Aorta (tissue), 5 donors: Measurements from ENCODE around the gene KIF5A. TPM values are rescaled to one million over a fixed set of nuclear protein-coding genes. Genes with fewer than 3 reads are reported as not detected.

Source experiments
- ATAC-seq: fragments of 200-7000 bp; cut with Tn5 transposase; one replicate; pipeline ENCODE4 v1.9.1; 2022; ENCODE audit warnings: moderate library complexity; ENCODE audit not compliant: low FRiP score
- DNase-seq, 2 donors: peaks; one replicate each; pipeline ENCODE4 v3.0.0-alpha.2; 2020
- H3K27ac ChIP-seq, 2 donors: one replicate each; pipeline ENCODE4 v1.5.1; 2013; ENCODE audit warnings: low read length in 2 of 2, mild to moderate bottlenecking in 2 of 2, moderate library complexity in 2 of 2, control low read depth in 1 of 2, inconsistent platforms in 1 of 2, low read depth in 1 of 2
- H3K27me3 ChIP-seq, 2 donors: one replicate each; pipeline ENCODE4 v1.6.1; 2013; ENCODE audit warnings: control low read depth in 1 of 2, low read length in 1 of 2, mild to moderate bottlenecking in 1 of 2, moderate library complexity in 1 of 2; ENCODE audit not compliant: insufficient read depth in 2 of 2, control insufficient read depth in 1 of 2
- H3K36me3 ChIP-seq, 2 donors: one replicate each; pipeline ENCODE4 v1.6.1; 2013; ENCODE audit warnings: control low read depth in 1 of 2, low read length in 1 of 2, mild to moderate bottlenecking in 1 of 2; ENCODE audit not compliant: insufficient read depth in 2 of 2, control insufficient read depth in 1 of 2
- H3K4me1 ChIP-seq, 2 donors: one replicate each; pipeline ENCODE4 v1.6.1; 2013; ENCODE audit warnings: low read length in 2 of 2, control low read depth in 1 of 2, mild to moderate bottlenecking in 1 of 2, moderate library complexity in 1 of 2; ENCODE audit not compliant: insufficient read depth in 2 of 2, control insufficient read depth in 1 of 2
- H3K4me3 ChIP-seq, 2 donors: one replicate each; pipeline ENCODE4 v1.5.1; 2013; ENCODE audit warnings: low read length in 2 of 2, control low read depth in 1 of 2, mild to moderate bottlenecking in 1 of 2
- H3K9me3 ChIP-seq: one replicate; pipeline ENCODE4 v1.6.1; 2013; ENCODE audit warnings: mild to moderate bottlenecking, low read length; ENCODE audit not compliant: control insufficient read depth
- WGBS, 2 donors: extraction: QIAGEN DNeasy Blood & Tissue Kit; methylation state at CpG; one replicate each; pipeline ENCODE4 v1.1.7; 2013; 5-methylcytosine and 5-hydroxymethylcytosine counted together
- intact Hi-C, 2 donors: fragments of 100-400 bp; cut with DNase I; formaldehyde crosslinking; loops; one replicate each; pipeline versions ENCODE4 v1.14.2 to v1.15.0; 2022
- polyA plus RNA-seq, 2 donors: library from polyadenylated mRNA; stranded (reverse); fragments of 200-250 nt; gene quantifications; one replicate each; pipeline ENCODE4 v1.2.3, GENCODE V29; 2013
- total RNA-seq, 2 donors: library from RNA; stranded (reverse); fragmentation: NEBNext Ultra II Directional; extraction: Animal tissue kit (Norgen Biotek cat#: 25700); gene quantifications; one replicate each; pipeline ENCODE4 v1.2.1, GENCODE V29; 2021
- donor health status: healthy with polysubstance abuse.
- donor health status: Bipolar disorder and iron deficiency.
- donor health status: DM: no; HTN: no; CAD: no.
- donor health status: DM: no; HTN: no; CAD: no.
- donor health status: DM: yes; HTN: yes; CAD: no.

Gene KIF5A
- total and polyA plus RNA-seq, 4 donors = 0.75 to 3.5 (median 1.1) TPM

GRCh38 chr12:57624441-57625220, 74.8 kb downstream of the KIF5A start:
- no peaks in the 10 kb centered on the region for H3K4me1 ChIP-seq
- no peaks in the 10 kb centered on the region for H3K27me3 ChIP-seq
- WGBS, 2 donors = 87 to 90% methylated on average over 8 of the region's 8 CpGs
- H3K9me3 ChIP-seq = no peaks in the 10 kb centered on the region
- ATAC-seq (no peak), DNase-seq (no peak)
- no peak overlapping the region for H3K27ac ChIP-seq
- intact Hi-C loops = no loop called here
- H3K36me3 ChIP-seq = no peaks in the 10 kb centered on the region
- H3K4me3 ChIP-seq = no peak overlapping the region

GRCh38 chr12:57625261-57626032, 75.6 kb downstream of the KIF5A start:
- intact Hi-C loops = no loop called here

DNA sequence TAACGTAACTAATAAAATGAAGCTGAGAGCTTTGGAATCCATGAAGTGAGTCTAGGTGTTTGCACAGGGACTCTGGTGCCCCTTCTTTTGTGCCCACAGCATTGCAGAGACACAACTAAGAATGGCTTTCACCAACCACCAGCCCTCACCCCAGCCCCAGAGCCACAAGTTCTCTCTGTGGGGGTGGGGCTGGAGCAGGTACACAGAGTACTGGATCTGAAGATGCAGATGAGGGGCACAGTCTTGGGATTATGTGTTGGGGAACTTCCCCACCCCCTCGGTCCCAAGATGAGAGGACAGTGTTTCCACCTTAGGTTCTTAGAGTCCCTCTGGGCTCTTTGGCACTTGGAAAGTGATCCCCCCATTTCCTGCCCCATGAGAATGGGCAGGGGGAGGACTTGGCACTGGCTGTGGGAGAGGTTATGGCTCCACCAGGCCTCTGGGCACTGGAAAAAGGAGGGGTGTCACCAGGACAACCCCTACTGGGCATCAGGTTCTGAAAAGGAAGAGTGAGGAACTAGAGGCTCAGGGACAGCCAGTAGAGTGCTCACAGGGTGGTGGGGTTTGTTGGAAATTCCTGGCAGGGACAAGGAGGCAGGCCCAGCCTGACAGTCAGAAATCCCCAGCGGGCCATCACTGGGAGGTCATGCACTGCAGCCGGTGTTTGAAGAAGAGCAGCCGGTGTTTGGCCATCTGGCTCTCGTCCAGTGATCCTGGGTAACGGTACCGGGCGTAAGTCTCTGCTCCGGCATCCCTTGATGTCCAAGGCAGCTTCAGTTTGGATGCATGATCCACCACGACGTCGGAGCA, 76.5 kb downstream of the KIF5A start:
- Histone ChIP-seq H3K4me1 (no peaks in the 10 kb centered on the region), H3K4me3 (no peak overlapping the region), H3K36me3 (no peaks in the 10 kb centered on the region), H3K27ac (no peak overlapping the region), H3K27me3 (no peaks in the 10 kb centered on the region), H3K9me3 (no peaks in the 10 kb centered on the region)
- intact Hi-C loops = no loop called here
- ATAC-seq = no peak
- no peak for DNase-seq
- 80 to 82% methylated on average over 13 of the region's 13 CpGs for WGBS, 2 donors

More at GRCh38 chr12:57625261-57626032, 75.6 kb downstream of the KIF5A start:
- 89 to 91% methylated on average over 12 of the region's 12 CpGs for WGBS, 2 donors
- no peak overlapping the region for H3K4me3 ChIP-seq
- H3K36me3 ChIP-seq = no peaks in the 10 kb centered on the region
- ATAC-seq (no peak), DNase-seq (no peak)
- no peaks in the 10 kb centered on the region for H3K9me3 ChIP-seq
- no peaks in the 10 kb centered on the region for H3K27me3 ChIP-seq
- no peak overlapping the region for H3K27ac ChIP-seq
- H3K4me1 ChIP-seq = no peaks in the 10 kb centered on the region

DNA sequence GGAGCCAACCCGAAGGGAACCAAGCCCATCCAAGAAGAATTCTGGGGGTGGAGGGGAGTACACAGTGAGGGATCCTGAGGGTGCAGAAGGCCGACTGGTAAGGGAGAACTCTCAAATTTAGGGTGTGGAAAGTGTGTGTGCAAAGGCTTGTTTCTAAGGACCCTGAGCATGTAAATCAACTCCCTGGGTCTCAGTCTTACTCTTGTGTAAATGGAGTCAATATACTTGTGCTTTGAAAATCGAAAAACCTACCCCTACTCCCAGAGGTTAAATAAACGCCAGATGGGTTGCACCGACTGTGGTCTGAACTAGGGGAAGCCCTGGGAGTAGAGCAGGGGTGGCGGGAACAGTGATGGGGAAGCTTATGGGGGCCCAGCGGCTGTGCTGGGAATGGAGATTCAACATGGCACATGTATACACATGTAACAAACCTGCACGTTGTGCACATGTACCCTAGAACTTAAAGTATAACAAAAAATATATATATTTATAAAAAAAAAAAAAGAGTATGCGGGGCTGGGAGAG, 77.1 kb downstream of the KIF5A start:
- no peak overlapping the region for H3K4me3 ChIP-seq
- no peaks in the 10 kb centered on the region for H3K9me3 ChIP-seq
- intact Hi-C loops = no loop called here
- no peaks in the 10 kb centered on the region for H3K4me1 ChIP-seq
- WGBS, 2 donors = 70 to 74% methylated on average over 9 of the region's 9 CpGs
- H3K36me3 ChIP-seq = no peaks in the 10 kb centered on the region
- H3K27me3 ChIP-seq = no peaks in the 10 kb centered on the region
- DNase-seq (no peak), ATAC-seq (no peak)
- H3K27ac ChIP-seq = no peak overlapping the region

- ATAC-seq = no peak
- 36 to 45% methylated on average over 57 to 67 of the region's 67 CpGs for WGBS, 2 donors
- Histone ChIP-seq H3K4me1 (no peaks in the 10 kb centered on the region), H3K27me3 (no peaks in the 10 kb centered on the region), H3K9me3 (no peaks in the 10 kb centered on the region), H3K4me3 (no peak overlapping the region), H3K27ac (no peak overlapping the region), H3K36me3 (no peaks in the 10 kb centered on the region)
- intact Hi-C loops = no loop called here
- DNase-seq = no peak
Measured at GRCh38 chr12:57627501-57628279, 77.8 kb downstream of the KIF5A start.

DNA sequence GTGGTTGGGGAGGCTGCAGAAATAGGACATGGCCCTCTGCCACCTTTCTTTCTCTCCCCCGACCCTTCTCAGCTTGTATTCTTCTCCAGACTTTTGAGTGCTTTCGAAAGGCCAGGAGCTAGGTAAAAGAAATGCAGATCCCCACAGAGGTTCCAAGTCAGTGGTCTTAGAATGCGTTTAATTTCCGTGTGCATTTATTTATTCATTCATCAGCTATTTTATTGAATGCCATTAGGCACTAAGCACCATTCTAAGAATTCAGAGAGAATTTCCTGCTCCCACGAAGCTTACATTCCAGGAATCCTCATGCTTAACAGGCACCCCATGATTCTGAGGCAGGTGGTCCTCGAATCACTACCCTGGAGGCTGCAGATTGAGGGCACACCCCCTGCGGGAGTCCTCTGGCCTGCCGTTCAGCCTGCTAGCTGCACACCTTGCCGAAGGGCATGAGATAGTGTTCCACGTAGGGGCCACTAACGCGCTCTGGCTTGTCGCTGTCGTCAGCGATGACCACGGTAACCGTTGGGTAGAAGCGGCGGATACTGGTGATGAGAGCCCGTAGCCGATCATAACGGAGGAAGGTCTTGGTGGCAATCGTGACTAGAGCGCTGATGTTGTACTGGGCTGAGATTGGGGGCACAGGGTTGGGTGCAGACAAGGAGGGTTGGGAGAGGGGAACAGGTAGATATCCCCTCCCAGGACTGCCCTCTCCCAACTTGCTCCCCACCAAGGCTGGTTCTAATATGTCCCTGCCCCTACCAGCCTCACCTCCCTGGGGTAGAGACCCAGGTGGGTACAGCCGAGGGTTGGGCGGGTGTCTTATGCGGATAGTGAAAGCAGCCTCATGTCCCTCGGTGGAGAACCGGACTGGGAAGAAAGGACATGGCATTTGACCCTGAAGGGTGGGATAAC, 78.7 kb downstream of the KIF5A start:
- intact Hi-C loops = no loop called here
- Histone ChIP-seq H3K4me3 (no peak overlapping the region), H3K27me3 (no peaks in the 10 kb centered on the region), H3K4me1 (no peaks in the 10 kb centered on the region), H3K27ac (no peak overlapping the region), H3K9me3 (no peaks in the 10 kb centered on the region), H3K36me3 (no peaks in the 10 kb centered on the region)
- WGBS, 2 donors = 87 to 90% methylated on average over 29 of the region's 29 CpGs
- no peak for ATAC-seq
- no peak for DNase-seq

GRCh38 chr12:57629897-57630471, 80.1 kb downstream of the KIF5A start:
- intact Hi-C loops = no loop called here
- Histone ChIP-seq H3K9me3 (no peaks in the 10 kb centered on the region), H3K4me1 (no peaks in the 10 kb centered on the region), H3K36me3 (no peaks in the 10 kb centered on the region), H3K4me3 (no peak overlapping the region), H3K27me3 (no peaks in the 10 kb centered on the region), H3K27ac (no peak overlapping the region)
- ATAC-seq (no peak), DNase-seq (no peak)
- 93 to 97% methylated on average over 5 of the region's 5 CpGs for WGBS, 2 donors
